KMS-11 (cell line): ENCODE results near the gene UPK1A.
A peak's percentile ranks its signal among the peaks of the same experiment; 100 is the strongest.

Experiments used
- H2AFZ ChIP-seq: fragments of 200-600 bp; sonication (generic); 2 replicates; pipeline ENCODE4 v1.6.1; 2016; ENCODE audit warnings: antibody characterized with exemption, mixed run types, low read depth
- H3K27ac ChIP-seq: fragments of 200-600 bp; sonication (generic); 2 replicates; pipeline ENCODE4 v1.6.1; 2016; ENCODE audit warnings: mild to moderate bottlenecking, mixed run types
- H3K27me3 ChIP-seq: fragments of 200-600 bp; sonication (generic); 2 replicates; pipeline ENCODE4 v1.6.1; 2017; ENCODE audit warnings: mild to moderate bottlenecking, low read depth, mixed run types, moderate library complexity; ENCODE audit not compliant: insufficient read depth
- H3K36me3 ChIP-seq: fragments of 200-600 bp; sonication (generic); 2 replicates; pipeline ENCODE4 v1.6.1; 2017; ENCODE audit warnings: mild to moderate bottlenecking, mixed run types; ENCODE audit not compliant: insufficient read depth
- H3K4me1 ChIP-seq: fragments of 200-600 bp; sonication (generic); 2 replicates; pipeline ENCODE4 v1.6.1; 2016; ENCODE audit warnings: mild to moderate bottlenecking, low read depth, mixed run types; ENCODE audit not compliant: poor library complexity, severe bottlenecking
- H3K4me2 ChIP-seq: fragments of 200-600 bp; sonication (generic); 2 replicates; pipeline ENCODE4 v1.7.0; 2016; ENCODE audit warnings: mild to moderate bottlenecking, mixed run types
- H3K4me3 ChIP-seq: fragments of 200-600 bp; sonication (generic); IDR thresholded peaks from 2 replicates; pipeline ENCODE4 v1.6.1; 2017; ENCODE audit warnings: low read depth, low read length, mixed read lengths; ENCODE audit not compliant: insufficient read depth
- H3K79me2 ChIP-seq: fragments of 200-600 bp; sonication (generic); 2 replicates; pipeline ENCODE4 v1.6.1; 2016; ENCODE audit warnings: low read depth, mixed run types; ENCODE audit not compliant: insufficient read depth
- H3K9ac ChIP-seq: fragments of 200-600 bp; sonication (generic); 2 replicates; pipeline ENCODE4 v1.6.1; 2016; ENCODE audit warnings: mild to moderate bottlenecking, mixed run types
- H4K20me1 ChIP-seq: fragments of 200-600 bp; sonication (generic); 2 replicates; pipeline ENCODE4 v1.6.1; 2016; ENCODE audit warnings: mild to moderate bottlenecking, mixed run types; ENCODE audit not compliant: insufficient read depth
- CTCF ChIP-seq: fragments of 200-600 bp; sonication (generic); conservative IDR thresholded peaks from 2 replicates; pipeline ENCODE4 v1.6.1; 2017; ENCODE audit warnings: low read depth, mild to moderate bottlenecking, antibody characterized with exemption, low read length, moderate library complexity, mixed read lengths

UPK1A gene

GRCh38 chr19:35693835-35694599, 27.7 kb downstream of the UPK1A start:
- Histone ChIP-seq H3K4me1 (peaks cover 5% of the 10 kb centered on the region), H3K36me3 (no peaks in the 10 kb centered on the region), H4K20me1 (no peaks in the 10 kb centered on the region), H3K4me2 (no peak overlapping the region), H3K27me3 (peaks cover 11% of the 10 kb centered on the region; the same call in 1 of the 2 replicates), H3K4me3 (no peak overlapping the region), H3K27ac (no peak overlapping the region), H3K9ac (no peak overlapping the region), H3K79me2 (no peaks in the 10 kb centered on the region), H2AFZ (no peak overlapping the region)
- TF ChIP-seq CTCF: peak; percentile 90

GRCh38 chr19:35695895-35696422, 29.6 kb downstream of the UPK1A start:
- no peak overlapping the region for H3K4me3 ChIP-seq
- no peaks in the 10 kb centered on the region for H4K20me1 ChIP-seq
- H3K4me2 ChIP-seq: no peak overlapping the region

GRCh38 chr19:35696835-35697234, 30.5 kb downstream of the UPK1A start:
- no peak for TF ChIP-seq CTCF
- peaks cover 7% of the 10 kb centered on the region; the same call in 1 of the 2 replicates for H3K27me3 ChIP-seq
- peaks cover 5% of the 10 kb centered on the region for H3K4me1 ChIP-seq
- H4K20me1 ChIP-seq: no peaks in the 10 kb centered on the region
- no peak overlapping the region for H3K9ac ChIP-seq
- H2AFZ ChIP-seq: no peak overlapping the region
- H3K4me3 ChIP-seq: no peak overlapping the region
- H3K79me2 ChIP-seq: no peaks in the 10 kb centered on the region
- no peaks in the 10 kb centered on the region for H3K36me3 ChIP-seq
- no peak overlapping the region for H3K4me2 ChIP-seq
- H3K27ac ChIP-seq: no peak overlapping the region

More at GRCh38 chr19:35695895-35696422, 29.6 kb downstream of the UPK1A start:
- Histone ChIP-seq H3K4me1 (peaks cover 5% of the 10 kb centered on the region), H3K27ac (no peak overlapping the region), H3K9ac (no peak overlapping the region), H3K79me2 (no peaks in the 10 kb centered on the region), H2AFZ (no peak overlapping the region), H3K27me3 (peaks cover 6% of the 10 kb centered on the region; the same call in 1 of the 2 replicates), H3K36me3 (no peaks in the 10 kb centered on the region)
- TF ChIP-seq CTCF: no peak

GRCh38 chr19:35702223-35703012, 36.1 kb downstream of the UPK1A start:
- Histone ChIP-seq H3K36me3 (no peaks in the 10 kb centered on the region), H3K27me3 (peaks cover 18% of the 10 kb centered on the region; the same call in 1 of the 2 replicates), H3K4me3 (no peak overlapping the region), H3K4me1 (no peaks in the 10 kb centered on the region), H2AFZ (peak overlapping the region; percentile 88), H3K27ac (no peak overlapping the region), H4K20me1 (no peaks in the 10 kb centered on the region), H3K79me2 (no peaks in the 10 kb centered on the region), H3K4me2 (peak overlapping the region; percentile 43), H3K9ac (no peak overlapping the region)
- no peak for TF ChIP-seq CTCF
